ENCODE measurements around the gene TIMD4.
"Not testable (repeated sequence)": the region's sequence is repeated elsewhere in the genome, so short reads cannot be mapped to it uniquely, and the experiment has no call there.

TIMD4 gene

DNA sequence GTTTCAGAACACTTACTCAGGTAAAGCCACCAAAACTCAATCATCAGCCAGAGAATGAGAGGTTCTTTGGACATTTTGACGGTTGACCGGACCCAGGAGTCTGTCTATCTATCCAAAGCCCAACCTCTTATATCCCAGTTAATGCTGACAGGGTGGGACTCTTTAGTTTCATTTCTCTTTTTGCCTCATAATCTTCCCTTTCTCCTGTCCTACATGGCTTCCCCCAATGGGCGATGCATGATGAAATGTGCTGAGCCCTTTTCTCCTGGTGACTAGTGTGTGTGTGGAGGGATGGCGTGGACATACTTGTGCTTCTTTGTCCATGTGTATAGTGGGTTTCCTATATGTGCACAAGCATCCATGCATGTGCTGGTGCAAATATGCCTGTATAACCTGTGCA, at the start of gene TIMD4:
Gene TIMD4 (minus strand): TSS at position 102 of the 400 bp plus-strand sequence. CDS start 28 bp downstream, at position 74.
- DNase-seq = no peak

DNA sequence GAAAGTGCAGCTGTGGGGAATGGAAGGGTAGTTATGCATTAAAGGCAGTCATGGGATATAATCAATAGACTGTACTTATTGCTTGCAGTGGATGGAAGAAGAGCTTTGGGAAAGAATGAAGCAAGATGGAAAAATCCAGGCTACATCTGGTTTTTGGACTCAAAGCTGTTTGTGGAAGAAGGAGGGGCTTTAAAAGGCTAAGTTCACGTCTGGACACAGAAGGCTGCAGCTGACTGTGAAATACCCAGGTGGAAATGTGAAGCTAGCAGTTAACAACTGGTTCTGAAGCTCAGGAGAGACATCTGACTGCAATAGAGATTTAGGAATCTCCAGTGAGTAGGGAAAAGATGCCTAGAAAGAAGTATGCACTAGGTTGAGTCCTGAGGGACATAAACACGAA, 43.2 kb upstream of the TIMD4 start:
- no peak for DNase-seq

DNA sequence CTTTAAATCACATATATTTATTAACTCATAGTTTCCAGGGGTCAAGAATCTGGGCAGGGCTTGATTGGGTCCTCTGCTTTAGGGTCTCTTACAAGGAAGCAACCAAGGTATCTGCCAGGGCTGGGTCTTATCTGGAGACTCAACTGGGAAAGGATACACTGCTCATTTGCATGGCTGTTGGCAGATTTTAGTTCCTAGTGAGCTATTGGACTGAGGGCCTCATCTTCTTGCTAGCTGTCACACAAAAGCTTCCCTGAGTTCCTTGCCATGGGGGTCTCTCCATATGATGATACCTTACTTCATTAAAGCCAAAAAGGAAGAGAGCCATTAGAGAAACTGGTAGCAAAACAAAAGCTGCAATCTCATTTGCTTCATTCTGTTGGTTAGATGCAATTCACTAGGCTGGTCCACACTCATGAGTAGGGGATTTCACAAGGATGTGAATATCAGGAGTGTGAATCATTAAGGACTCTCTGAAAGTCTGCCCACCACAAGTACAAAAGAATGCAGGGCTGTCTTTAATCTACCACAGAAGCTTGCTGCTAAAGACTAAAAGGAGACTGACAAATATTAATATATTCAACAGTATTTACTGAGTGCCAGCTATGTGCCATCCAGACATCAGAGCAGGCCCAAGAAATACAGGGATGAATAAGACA, 42.0 kb upstream of the TIMD4 start:
- DNase-seq = no peak

DNA sequence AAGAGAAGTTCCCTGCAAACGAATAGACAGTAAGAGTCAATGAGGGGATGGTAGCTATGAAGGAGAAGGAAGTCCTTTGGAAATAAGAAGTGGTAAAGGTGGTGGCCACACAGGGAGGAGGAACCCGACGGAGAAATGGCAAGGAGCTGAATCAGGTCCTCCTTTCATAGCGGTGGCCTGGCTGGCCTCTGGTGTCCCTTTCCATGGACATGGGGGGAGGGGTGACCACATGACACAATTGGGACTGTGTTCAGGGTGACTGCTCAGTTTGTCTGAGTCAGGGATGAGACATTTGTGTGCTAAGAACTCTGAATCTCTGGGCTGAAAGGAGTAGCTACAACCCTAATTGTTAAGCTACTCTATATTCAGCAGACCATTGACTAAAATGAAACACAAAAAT, 28.7 kb upstream of the TIMD4 start:
- DNase-seq = no peak

DNA sequence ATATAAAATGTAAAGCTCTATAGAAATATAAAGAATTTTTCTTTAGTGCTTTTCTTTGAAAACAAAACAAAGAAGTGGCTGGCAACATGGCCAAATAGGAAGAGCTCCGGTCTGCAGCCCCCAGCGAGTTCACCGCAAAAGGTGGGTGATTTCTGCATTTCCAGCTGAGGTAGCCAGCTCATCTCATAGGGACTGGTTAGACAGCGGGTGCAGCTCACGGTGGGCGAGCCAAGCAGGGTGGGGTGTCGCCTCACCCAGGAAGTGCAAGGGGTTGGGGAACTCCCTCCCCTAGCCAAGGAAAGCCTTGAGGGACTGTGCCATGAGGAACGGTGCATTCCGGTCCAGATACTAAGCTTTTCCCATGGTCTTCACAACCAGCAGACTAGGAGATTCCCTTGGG, 21.0 kb upstream of the TIMD4 start:
- DNase-seq = no peak

DNA sequence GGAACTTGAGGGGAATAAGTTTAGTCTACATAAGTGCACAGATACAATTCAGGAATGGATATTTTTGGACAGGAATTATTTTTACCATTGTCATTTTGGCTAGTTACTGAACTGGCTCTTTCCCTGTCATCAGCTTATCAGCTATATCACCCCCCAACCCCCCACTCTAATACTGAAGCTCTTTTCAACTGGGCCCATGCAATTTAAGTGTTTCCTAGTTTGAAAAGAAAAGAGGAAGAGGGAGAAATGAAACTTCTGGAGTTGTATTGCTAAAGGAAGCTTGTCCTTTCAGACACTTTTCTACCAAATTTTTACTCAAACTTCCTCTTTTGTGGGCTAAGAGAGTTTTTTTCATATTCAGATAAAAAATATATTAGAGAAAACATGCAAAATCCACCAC, 18.5 kb upstream of the TIMD4 start:
- no peak for DNase-seq

DNA sequence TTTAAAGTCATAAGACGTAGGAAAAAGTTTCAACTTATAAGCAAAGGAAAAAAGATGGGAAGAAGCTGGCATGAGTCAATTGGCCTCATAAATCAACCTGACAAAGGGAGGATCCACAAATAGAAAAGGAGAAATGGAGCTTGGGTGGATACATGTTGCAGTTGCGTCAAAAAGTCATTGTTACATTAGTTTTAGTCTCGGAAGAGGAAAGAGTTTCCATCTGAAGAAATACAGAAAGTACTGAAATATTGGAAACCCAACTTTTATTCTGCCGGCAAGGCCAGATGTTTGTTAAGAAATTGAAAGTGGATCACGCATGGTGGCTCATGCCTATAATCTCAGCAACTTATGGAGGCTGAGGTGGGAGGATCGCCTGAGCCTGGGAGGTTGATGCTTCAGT, 11.3 kb upstream of the TIMD4 start:
- no peak for DNase-seq

DNA sequence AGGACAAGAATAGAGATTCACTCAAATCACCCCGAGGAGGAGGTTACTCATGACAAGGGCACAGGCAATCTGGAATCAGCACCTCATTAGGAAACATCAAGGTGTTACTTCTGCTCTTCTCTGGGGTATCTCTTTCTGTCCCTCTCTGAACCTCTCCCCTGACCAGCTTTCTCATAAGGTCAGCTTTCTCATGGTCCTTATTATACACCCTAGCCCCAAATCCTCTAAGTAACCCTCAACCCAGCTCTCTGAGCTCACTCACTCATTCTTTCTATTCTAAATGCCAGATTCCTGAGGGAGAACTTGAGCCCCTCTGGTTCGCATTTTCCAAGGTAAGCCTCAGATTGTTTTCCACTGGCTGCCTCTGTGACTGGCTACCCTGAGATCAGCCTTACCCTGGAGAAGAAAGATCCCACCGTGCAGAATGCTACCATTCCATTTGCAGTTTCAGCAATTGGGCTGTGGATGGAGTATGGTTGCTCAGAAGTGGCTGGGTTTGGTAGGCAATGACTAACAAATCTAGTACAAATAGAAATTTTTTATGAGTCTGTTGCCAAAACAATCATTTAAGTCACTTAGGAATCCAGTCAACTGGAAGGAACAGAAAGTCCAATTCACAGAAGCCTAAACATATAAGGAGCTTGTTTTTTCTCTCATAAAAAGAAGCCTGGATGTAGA, 9.0 kb upstream of the TIMD4 start:
- no peak for DNase-seq

DNA sequence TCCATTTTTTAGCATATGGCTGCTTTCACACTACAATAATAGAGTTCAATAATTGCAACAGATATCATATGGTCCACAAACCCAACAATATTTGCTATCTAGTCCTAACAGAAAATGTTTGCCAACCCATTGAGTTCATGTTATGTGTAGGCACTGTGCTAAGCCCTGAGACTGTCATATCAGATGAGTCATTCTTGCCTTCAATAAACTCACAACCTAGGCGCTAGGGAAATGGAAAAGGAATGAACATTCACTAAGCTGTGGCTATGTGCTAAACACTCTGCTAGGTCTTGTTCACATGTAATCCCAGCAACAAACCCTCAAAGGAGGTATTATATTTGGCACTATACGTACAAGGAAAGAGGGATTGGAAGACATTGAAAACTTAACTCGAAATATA, 8.4 kb upstream of the TIMD4 start:
- no peak for DNase-seq

DNA sequence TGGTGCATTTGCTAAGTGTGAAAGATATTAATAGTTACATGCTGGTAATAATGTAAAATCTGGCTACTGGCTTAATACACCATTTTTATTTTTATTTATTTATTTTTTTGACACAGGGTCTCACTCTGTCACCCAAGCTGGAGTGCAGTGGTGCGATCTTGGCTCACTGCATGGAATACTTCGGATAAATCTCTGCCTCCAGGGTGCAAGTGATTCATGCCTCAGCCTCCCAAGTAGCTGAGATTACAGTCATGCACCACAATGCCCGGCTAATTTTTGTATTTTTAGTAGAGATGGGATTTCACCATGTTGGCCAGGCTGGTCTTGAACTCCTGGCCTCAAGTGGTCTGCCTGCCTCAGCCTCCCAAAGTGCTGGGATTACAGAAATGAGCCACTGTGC, 4.4 kb upstream of the TIMD4 start:
- DNase-seq = not testable (repeated sequence)

DNA sequence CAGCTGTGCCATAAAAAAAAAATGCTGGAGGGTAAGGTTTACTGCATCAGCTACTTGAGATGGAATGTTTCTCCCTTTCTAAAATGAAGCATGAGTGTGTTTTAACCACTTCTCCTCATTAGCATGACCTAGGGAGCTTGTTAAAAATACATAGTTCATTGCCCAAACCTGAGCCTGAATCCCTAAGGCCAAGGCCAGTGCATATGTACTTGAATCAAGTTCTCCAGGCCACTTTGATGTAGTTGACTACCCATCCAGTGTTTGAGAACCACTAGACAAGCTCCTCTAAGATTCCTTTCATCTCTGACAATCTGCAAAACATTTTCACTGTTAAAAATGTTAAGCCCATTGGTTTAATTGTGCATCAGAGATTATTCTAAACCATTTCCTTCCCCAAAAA, 6.7 kb downstream of the TIMD4 start:
- no peak for DNase-seq

DNA sequence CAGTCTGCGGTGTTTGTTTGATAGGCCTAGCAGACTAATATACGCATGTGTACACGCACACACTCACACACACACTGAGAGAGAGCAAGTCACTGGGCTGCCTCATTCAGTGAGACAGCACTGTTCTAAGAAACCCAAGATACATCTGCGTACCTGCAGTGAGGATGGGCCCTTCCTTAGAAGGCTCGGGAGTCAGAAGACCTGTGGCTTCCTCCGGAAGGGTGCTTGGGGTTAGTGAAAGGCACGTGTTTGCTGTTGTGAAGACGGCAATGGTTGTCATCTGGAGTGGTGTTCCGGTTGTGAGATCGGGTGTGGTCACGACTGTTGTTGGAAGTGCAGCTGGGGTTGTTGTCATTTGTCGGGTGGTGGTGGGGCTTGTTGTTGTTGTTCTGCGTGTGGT, 11.7 kb downstream of the TIMD4 start:
- DNase-seq = no peak

DNA sequence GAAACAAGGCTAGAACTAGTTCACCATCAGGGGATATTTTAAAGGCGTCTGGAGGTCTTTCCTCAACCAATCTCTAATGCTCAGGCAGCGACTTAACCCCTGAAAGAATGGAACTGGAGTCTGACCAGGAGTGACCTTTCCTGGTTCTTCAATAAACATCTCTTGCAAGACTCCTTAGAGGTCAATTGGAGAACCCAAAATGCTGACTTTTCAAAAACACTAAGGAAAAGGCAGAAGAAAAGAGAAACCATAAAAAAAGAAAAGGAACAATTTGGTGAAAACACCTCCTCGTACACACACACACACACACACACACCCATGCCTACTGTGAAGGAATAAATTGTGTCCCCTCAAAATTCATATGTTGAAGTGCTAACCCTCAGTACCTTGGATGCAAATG, 12.3 kb downstream of the TIMD4 start:
- no peak for DNase-seq

DNA sequence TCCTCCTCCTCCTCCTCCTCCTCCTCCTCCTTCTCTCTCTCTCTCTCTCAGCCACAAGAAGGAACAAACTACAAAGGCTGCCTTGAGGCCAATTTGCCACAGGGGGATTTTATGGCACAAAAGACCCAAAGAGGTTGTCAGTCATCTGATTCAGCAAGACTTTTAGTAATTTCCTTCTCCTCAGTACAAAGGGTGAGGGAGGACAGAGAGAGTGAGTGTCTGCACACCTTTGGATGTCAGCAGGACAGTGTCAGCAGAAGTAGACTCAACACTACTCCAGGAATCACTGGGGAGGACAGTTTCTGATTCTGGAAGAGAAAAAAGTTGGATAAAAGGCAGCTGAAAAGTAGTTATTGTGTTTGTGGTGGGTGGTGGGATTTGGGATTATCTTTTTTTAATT, 13.6 kb downstream of the TIMD4 start:
- no peak for DNase-seq

DNA sequence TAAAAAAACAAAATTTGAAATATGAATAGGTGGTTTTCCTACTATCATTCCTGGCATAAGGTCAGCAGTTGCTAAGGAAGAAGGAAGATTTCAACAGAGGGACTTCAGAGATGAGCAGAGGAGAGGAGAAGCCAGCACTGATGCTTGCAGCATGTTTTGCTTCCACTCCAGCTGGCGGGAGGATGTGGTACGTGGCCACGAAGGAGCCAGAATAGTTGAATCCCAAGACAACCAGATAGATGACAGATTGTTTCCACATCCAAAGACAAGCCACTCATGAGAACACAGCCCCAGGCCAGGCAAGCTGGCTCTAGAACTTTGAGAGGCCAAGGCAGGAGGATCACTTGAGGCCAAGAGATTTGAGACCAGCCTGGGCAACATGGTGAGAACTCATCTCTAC, 15.1 kb downstream of the TIMD4 start:
- DNase-seq = no peak

DNA sequence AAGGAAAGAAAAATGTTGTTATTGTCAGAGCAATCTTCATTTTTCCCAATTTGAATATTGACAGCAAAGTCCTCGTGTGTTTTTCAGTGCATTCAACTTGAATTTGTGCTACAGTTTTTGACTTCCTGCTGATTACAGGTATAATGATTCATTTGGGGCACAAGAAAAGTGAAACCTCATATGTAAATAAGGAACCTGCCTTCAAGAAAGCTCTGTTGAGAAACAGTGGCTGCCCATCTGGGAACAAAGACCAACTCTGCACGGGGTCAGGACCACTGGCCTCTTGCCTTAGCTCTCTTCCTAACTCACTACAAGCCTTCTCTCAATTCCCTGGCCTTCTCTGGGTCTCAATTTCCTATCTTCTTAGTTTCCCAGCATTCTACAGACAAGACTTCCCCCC, 21.0 kb downstream of the TIMD4 start:
- DNase-seq = no peak

DNA sequence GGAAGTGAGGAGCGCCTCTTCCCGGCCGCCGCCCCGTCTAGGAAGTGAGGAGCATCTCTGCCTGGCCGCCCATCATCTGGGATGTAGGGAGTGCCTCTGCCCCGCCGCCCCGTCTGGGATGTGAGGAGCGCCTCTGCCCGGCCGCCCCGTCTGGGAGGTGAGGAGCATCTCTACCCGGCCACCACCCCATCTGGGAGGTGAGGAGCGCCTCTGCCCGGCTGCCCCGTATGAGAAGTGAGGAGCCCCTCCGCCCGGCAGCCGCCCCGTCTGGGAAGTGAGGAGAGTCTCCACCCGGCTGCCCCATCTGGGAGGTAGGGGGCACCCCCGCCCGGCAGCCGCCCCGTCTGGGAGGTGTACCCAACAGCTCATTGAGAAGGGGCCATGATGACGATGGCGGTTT, 22.6 kb downstream of the TIMD4 start:
- DNase-seq = not testable (repeated sequence)

DNA sequence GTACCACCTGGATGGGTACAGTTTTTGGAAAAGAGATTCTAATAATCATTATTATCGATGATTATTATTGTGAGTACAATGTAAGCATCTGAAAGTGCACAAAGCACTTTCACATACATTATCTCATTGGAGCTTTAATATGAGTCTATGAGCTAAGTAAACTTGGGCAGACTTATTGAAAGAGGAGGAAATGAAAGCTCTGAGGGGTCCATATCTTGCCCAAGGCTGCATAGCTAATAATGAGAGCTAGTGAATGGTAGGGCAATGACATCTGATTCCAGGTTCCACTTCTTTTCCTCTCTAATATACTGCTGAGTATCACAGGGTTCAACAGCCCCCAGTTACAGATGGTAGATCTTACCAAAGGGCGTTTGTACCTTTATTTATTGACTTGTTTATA, 26.1 kb downstream of the TIMD4 start:
- no peak for DNase-seq

DNA sequence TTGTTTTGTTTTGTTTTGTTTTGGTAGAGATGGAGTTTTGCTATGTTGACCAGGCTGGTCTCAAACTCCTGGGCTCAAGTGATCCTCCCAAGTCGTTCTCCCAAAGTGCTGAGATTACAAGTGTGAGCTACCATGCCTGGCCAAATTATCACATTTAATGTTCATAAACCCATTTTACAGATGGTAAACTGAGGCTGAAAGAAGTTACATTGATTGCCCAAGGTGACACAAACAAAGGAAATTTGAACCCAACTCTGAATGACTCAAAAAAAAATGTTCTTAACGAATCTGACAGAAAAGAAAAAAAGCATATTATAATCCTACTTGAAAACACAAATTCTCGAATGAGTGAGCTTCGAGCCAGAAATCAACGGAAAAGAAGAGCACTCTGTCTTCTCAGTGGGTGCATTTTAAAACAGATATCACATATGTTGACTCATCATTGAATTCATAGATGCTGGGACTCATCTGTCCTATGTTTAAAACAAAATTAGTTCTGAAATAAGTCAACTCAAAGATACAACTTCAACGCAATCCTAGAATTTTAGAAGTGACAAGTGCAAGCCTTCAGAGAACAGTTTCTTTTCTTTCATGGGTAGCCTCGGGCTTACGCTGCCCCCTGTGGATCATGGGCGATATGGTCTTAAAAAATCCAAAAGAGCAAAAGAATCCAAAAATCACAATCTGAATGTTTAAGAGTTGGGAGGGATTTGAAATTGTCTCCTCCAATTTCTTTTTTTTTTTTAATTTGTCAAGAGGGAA, 28.4 kb downstream of the TIMD4 start:
- no peak for DNase-seq

DNA sequence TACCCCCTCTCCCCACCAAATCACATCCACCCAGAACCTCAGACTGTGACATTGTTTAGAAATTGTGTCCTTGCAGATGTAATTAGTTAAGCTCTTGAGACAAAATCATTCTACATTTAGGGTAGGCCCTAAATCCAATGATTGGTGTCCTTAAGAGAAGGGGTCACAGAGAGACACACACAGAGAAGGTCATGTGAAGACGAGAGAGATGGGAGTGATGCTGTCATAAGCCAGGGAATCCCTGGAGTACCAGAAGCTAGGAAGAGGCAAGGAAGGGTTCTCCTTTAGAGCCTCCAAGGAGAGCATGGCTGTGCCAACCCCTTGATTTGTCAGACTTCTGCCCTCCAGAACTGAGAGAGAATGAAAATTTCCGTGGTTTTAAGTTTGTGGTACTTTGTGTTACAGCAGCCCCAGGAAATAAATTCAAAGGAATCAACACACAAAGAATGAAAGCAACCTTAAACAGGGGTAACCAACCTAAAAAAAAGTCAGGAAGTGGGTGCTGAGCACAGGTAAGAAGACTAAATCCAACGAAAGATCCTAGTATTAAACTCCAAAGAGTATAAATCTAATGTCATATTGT, 33.6 kb downstream of the TIMD4 start:
- no peak for DNase-seq

DNA sequence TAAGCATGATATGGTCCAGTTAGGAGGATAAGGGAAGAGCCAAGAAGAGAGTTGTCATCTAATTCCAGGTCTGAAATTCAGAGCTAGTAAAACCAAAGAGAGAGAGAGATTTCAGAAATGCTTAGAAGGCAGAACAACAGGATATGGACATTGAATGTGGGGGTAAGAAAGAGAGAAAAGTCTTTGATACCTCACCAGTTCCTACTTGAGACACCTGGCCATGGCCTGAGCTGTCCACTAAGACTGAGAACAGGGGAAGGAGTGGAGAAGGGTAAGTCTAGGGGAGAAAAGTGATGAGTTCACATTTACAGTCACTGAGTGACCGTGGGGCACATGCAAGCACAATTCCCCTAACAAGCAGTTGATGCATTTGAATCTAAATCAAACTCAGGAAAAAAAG, 35.5 kb downstream of the TIMD4 start:
- DNase-seq = no peak

DNA sequence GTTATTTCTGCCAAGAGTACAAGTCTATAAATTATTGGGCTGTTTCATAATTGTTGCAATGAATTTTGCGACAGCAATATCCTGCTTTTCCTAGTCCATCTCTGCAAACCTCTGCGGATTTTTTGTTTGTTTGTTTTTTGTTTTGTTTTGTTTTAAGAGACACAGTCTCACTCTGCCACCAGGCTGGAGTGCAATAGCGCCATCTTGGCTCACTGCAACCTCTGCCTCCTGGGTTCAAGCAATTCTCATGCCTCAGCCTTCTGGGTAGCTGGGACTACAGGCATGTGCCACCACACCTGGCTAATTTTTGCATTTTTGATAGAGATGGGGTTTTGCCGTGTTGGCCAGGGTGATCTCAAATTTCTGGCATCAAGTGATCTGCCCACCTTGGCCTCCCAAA, 37.3 kb downstream of the TIMD4 start:
- DNase-seq = not testable (repeated sequence)

DNA sequence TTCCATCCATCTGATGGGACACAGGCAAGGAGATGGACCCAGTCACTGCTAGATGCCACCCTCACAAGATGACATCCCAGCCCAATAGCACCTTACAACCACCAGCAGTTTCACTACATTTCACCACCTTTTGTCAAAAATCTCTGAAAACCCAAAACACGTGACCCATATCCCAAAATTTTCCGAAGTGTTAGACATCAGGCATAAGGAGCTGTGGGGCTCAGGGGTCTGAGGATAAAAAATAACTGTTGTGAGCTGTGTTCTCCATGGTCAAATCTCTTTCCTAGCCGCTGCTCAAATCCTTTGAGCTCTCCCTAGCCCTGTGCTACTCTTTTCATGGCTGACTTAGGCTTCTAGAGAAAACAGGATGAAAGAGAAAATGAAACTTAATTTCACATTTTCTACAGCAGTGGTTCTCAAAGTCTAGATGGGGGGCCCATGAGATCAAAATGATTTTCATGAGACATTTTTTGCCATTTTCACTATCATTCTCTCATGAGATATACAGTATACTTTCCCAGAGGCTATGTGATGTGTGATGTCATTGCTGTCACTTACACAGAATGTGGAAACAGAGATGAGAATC, 40.7 kb downstream of the TIMD4 start:
- DNase-seq = no peak
